Mesothelial cell of epicardium (in vitro differentiated cells): Measurements from ENCODE around the gene SPATA46. TPM values are rescaled to one million over a fixed set of nuclear protein-coding genes. Genes with fewer than 3 reads are reported as not detected.

Experiments
- DNase-seq, 2 experiments: peaks; one replicate each; pipeline ENCODE4 v3.0.0; 2021; ENCODE audit warnings: low spot score in 2 of 2; ENCODE audit not compliant: unreplicated experiment in 2 of 2
- H3K27ac Mint-ChIP-seq: 2 replicates; pipeline ENCODE4 v1.8.0; 2021; ENCODE audit warnings: mixed read lengths
- H3K27me3 Mint-ChIP-seq: 2 replicates; pipeline ENCODE4 v1.8.0; 2021; ENCODE audit warnings: low read depth, mixed read lengths
- H3K36me3 Mint-ChIP-seq: 2 replicates; pipeline ENCODE4 v1.8.0; 2021; ENCODE audit warnings: mixed read lengths
- H3K4me1 Mint-ChIP-seq: 2 replicates; pipeline ENCODE4 v1.8.0; 2021; ENCODE audit warnings: mixed read lengths
- H3K4me3 Mint-ChIP-seq: 2 replicates; pipeline ENCODE4 v1.8.0; 2021; ENCODE audit warnings: mild to moderate bottlenecking, moderate library complexity, mixed read lengths
- H3K9me3 Mint-ChIP-seq: 2 replicates; pipeline ENCODE4 v1.8.0; 2021; ENCODE audit warnings: mixed read lengths
- total RNA-seq: library from RNA; stranded (reverse); gene quantifications from 3 replicates; pipeline ENCODE4 v1.2.1, GENCODE V29; 2021
- TF ChIP-seq, protein P1 (sequence below): fragments of 200-600 bp; sonication (generic); IDR thresholded peaks from one replicate; pipeline ENCODE4 v1.5.0; 2021; ENCODE audit warnings: antibody characterized with exemption; ENCODE audit not compliant: unreplicated experiment

SPATA46 gene
- total RNA-seq, 1 donor from 2014 or later, result not detected

DNA sequence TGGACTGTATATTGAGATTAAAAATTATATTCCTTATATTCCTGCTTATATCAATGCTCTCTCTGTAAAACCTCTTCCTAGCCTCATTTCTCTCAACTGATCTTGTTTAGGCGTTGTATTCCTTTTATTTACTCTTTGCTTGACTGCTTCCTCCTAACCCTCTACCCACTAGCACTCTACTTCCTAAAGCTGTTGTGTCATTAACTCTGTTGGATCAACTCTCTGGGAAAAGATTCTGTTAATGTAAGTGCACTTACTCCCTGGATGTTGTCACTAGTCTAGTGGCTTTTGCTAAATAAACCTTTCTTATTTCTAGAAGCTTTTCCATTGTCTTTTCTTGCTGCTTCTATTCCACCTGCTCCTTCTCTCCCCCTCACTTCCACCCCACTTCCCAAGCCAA, 6.5 kb downstream of the SPATA46 start:
- Mint-ChIP-seq H3K9me3 (no peaks in the 10 kb centered on the region), H3K36me3 (no peaks in the 10 kb centered on the region), H3K4me1 (no peaks in the 10 kb centered on the region), H3K27ac (no peak overlapping the region), H3K4me3 (no peak overlapping the region), H3K27me3 (no peaks in the 10 kb centered on the region)
- TF ChIP-seq, protein P1, sequence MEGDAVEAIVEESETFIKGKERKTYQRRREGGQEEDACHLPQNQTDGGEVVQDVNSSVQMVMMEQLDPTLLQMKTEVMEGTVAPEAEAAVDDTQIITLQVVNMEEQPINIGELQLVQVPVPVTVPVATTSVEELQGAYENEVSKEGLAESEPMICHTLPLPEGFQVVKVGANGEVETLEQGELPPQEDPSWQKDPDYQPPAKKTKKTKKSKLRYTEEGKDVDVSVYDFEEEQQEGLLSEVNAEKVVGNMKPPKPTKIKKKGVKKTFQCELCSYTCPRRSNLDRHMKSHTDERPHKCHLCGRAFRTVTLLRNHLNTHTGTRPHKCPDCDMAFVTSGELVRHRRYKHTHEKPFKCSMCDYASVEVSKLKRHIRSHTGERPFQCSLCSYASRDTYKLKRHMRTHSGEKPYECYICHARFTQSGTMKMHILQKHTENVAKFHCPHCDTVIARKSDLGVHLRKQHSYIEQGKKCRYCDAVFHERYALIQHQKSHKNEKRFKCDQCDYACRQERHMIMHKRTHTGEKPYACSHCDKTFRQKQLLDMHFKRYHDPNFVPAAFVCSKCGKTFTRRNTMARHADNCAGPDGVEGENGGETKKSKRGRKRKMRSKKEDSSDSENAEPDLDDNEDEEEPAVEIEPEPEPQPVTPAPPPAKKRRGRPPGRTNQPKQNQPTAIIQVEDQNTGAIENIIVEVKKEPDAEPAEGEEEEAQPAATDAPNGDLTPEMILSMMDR, result no peak
- DNase-seq, result no peak

DNA sequence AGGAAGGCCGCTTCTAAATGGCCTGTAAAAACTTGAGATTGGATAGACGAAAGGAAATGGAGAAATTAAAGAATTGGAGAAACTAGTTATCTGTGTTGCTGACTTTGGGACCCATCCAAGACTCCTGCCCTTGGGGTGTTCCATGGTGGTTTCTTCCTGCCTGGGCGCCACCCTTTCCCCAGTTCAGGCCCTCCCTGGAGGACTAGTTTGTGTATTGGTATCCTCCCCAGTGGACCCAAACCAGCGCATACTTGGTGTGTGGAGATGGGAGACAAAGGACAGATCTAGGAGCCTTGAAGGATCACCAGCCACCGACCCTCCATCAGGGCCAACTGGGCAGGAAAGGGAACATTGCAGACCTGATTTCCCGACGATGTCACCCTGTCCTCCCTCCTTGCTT, 7.1 kb downstream of the SPATA46 start:
- TF ChIP-seq, protein P1, result no peak
- Mint-ChIP-seq H3K4me3 (no peak overlapping the region), H3K4me1 (no peaks in the 10 kb centered on the region), H3K36me3 (no peaks in the 10 kb centered on the region), H3K9me3 (no peaks in the 10 kb centered on the region), H3K27me3 (no peaks in the 10 kb centered on the region), H3K27ac (no peak overlapping the region)
- no peak for DNase-seq

DNA sequence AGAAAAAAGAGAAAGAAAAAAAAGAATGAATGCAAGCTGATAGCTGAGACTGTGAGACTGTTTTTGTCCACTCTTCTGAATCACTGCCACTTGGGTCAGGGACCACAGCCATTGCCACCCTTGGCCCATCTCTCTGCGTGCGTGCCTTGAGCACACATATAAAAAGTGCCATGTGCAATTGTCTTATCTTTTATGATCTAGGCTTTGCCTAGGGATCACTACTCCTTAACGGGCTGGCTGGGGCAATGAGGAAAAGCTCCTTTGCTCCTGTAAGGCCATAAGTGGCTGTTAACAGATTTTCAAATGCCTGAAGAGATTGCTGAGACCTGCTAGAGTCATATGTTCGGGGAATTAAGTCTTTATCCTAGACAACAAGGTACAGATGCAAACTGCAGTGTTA, 8.2 kb downstream of the SPATA46 start:
- no peak for DNase-seq
- Mint-ChIP-seq H3K27ac (no peak overlapping the region), H3K36me3 (no peaks in the 10 kb centered on the region), H3K4me3 (no peak overlapping the region), H3K27me3 (no peaks in the 10 kb centered on the region), H3K4me1 (no peaks in the 10 kb centered on the region), H3K9me3 (no peaks in the 10 kb centered on the region)
- TF ChIP-seq, protein P1, result no peak

DNA sequence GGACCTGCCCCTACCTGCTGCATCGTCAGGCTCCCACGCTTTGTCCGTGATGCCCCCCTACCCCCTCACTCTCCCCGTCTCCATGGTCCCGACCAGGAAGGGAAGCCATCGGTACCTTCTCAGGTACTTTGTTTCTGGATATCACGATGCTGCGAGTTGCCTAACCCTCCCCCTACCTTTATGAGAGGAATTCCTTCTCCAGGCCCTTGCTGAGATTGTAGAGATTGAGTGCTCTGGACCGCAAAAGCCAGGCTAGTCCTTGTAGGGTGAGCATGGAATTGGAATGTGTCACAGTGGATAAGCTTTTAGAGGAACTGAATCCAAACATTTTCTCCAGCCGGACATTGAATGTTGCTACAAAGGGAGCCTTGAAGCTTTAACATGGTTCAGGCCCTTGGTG, 8.9 kb downstream of the SPATA46 start:
- TF ChIP-seq, protein P1, result no peak
- H3K27me3 Mint-ChIP-seq, result no peaks in the 10 kb centered on the region
- no peak overlapping the region for H3K4me3 Mint-ChIP-seq
- H3K27ac Mint-ChIP-seq, result no peak overlapping the region
- no peaks in the 10 kb centered on the region for H3K4me1 Mint-ChIP-seq
- H3K36me3 Mint-ChIP-seq, result no peaks in the 10 kb centered on the region
- no peak for DNase-seq
- no peaks in the 10 kb centered on the region for H3K9me3 Mint-ChIP-seq

DNA sequence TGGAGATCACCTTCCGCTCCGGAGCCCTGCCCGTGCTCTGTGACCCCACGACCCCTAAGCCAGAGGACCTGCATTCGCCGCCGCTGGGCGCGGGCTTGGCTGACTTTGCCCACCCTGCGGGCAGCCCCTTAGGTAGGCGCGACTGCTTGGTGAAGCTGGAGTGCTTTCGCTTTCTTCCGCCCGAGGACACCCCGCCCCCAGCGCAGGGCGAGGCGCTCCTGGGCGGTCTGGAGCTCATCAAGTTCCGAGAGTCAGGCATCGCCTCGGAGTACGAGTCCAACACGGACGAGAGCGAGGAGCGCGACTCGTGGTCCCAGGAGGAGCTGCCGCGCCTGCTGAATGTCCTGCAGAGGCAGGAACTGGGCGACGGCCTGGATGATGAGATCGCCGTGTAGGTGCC, 9.6 kb downstream of the SPATA46 start:
- no peak for DNase-seq
- no peak overlapping the region for H3K4me3 Mint-ChIP-seq

More for the DNA sequence above, 9.6 kb downstream of the SPATA46 start:
- Mint-ChIP-seq H3K36me3 (no peaks in the 10 kb centered on the region), H3K9me3 (no peaks in the 10 kb centered on the region), H3K27me3 (no peaks in the 10 kb centered on the region), H3K4me1 (no peaks in the 10 kb centered on the region), H3K27ac (no peak overlapping the region)
- TF ChIP-seq, protein P1, result no peak
